T47D (cell line): ENCODE results near the gene GSTM1.
"Not testable (repeated sequence)": the region's sequence is repeated elsewhere in the genome, so short reads cannot be mapped to it uniquely, and the experiment has no call there.

Experiments used
- DNase-seq, 2 experiments: peaks; one replicate each; pipeline versions ENCODE4 v3.0.0 to v3.0.0-alpha.2; 2011 to 2012; ENCODE audit warnings: low read depth in 1 of 2, low spot score in 1 of 2
- JUND ChIP-seq: IDR thresholded peaks from 2 replicates; pipeline ENCODE4 v1.6.1; 2012; ENCODE audit warnings: low read depth
- in situ Hi-C: cut with HindIII; loops from 2 replicates; pipeline ENCODE4 v1.10.0; 2016; ENCODE audit warnings: low sequenced_read_pairs, low pct_unique_long_range_greater_than_20kb

The GSTM1 gene

GRCh38 chr1:109691759-109692158 lies 4.1 kb downstream of the GSTM1 start:
- TF ChIP-seq JUND, result no peak
- in situ Hi-C loops, result no loop called here
- DNase-seq, result no peak

- in situ Hi-C loops, DNase-seq: not testable (repeated sequence)
These were observed 6.8 kb downstream of the GSTM1 start for GRCh38 chr1:109694400-109694799.

GRCh38 chr1:109695138-109695537 lies 7.5 kb downstream of the GSTM1 start:
- DNase-seq, in situ Hi-C loops: not testable (repeated sequence)

GRCh38 chr1:109697066-109697465 lies 9.4 kb downstream of the GSTM1 start:
- in situ Hi-C loops, result no loop called here
- TF ChIP-seq JUND, result no peak
- no peak for DNase-seq

GRCh38 chr1:109697861-109698260 lies 10.2 kb downstream of the GSTM1 start:
- in situ Hi-C loops, DNase-seq: not testable (repeated sequence)

- DNase-seq, in situ Hi-C loops: not testable (repeated sequence)
These were observed 15.3 kb downstream of the GSTM1 start for GRCh38 chr1:109702940-109703339.

GRCh38 chr1:109704173-109704572 lies 16.6 kb downstream of the GSTM1 start:
- peak in 1 of 2 experiments; percentile 34 for DNase-seq
- TF ChIP-seq JUND, result no peak
- in situ Hi-C loops, result no loop called here

- peak in 1 of 2 experiments; percentile 90 for DNase-seq
- in situ Hi-C loops, result no loop called here
- no peak for TF ChIP-seq JUND
These were observed 17.8 kb downstream of the GSTM1 start for GRCh38 chr1:109705411-109705810.

GRCh38 chr1:109708949-109709348 lies 21.3 kb downstream of the GSTM1 start:
- DNase-seq, in situ Hi-C loops: not testable (repeated sequence)

GRCh38 chr1:109709822-109710221 lies 22.2 kb downstream of the GSTM1 start:
- DNase-seq, in situ Hi-C loops: not testable (repeated sequence)

GRCh38 chr1:109711593-109712320 lies 24.1 kb downstream of the GSTM1 start, which contains the start of gene GSTM5:
Gene GSTM5 (plus strand): TSS chr1:109712251. CDS start chr1:109712313, 62 bp downstream.
- DNase-seq, in situ Hi-C loops: not testable (repeated sequence)

GRCh38 chr1:109712321-109712864 lies 24.8 kb downstream of the GSTM1 start:
- in situ Hi-C loops, result no loop called here
- DNase-seq, result no peak
- no peak for TF ChIP-seq JUND

GRCh38 chr1:109713636-109714035 lies 26.0 kb downstream of the GSTM1 start:
- no peak for TF ChIP-seq JUND
- DNase-seq, result no peak
- in situ Hi-C loops, result no loop called here
